GM23338 (cell line): ENCODE results near the gene ASB1.

Experiments
- EZH2 ChIP-seq: fragments of 200-600 bp; sonication (generic); IDR thresholded peaks from one replicate; pipeline ENCODE4 v1.8.0; 2017; ENCODE audit warnings: antibody characterized with exemption, mild to moderate bottlenecking, low read depth; ENCODE audit not compliant: unreplicated experiment
- EZH2phosphoT487 ChIP-seq: fragments of 200-600 bp; sonication (generic); IDR thresholded peaks from one replicate; pipeline ENCODE4 v1.8.1; 2018; ENCODE audit warnings: antibody characterized with exemption; ENCODE audit not compliant: unreplicated experiment
- JUNB ChIP-seq: IDR thresholded peaks from one replicate; pipeline ENCODE4 v1.6.1; 2016; ENCODE audit warnings: antibody characterized with exemption; ENCODE audit not compliant: unreplicated experiment
- NANOG ChIP-seq: IDR thresholded peaks from 2 replicates; pipeline ENCODE4 v1.6.1; 2016; ENCODE audit warnings: antibody characterized with exemption, borderline replicate concordance
- POLR2AphosphoS5 ChIP-seq: IDR thresholded peaks from 2 replicates; pipeline ENCODE4 v1.6.1; 2016; ENCODE audit warnings: antibody characterized with exemption, low read depth
- TF ChIP-seq, protein P1 (sequence below), 2 experiments: fragments of 200-600 bp in 1 of 2; sonication (generic) in 1 of 2; conservative IDR thresholded peaks; 2 replicates each; pipeline versions ENCODE4 v1.5.1 to v1.6.1; 2016 to 2017; ENCODE audit warnings: antibody characterized with exemption in 2 of 2, low read depth in 2 of 2, mild to moderate bottlenecking in 2 of 2, moderate library complexity in 1 of 2

DNA sequence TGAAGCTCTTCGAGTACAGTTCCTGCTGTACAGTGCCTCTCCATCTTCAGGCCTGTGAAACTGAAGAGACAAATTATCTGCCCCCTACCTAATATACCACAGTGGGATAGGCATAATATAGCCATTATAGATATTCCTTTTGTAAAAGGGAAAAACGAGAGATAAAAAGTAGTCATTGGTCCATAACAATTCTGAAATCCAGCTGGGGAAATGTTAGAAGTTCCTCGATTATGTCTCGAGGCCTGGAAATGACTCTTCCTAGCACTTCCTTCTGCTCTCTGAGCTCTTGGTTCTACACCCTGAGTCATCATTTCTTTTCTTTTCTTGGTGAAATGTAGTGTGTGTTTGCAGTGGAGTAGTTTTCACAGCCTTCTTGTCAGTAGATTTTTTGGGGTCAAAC lies 51.5 kb downstream of the ASB1 start:
- TF ChIP-seq EZH2 (no peak), NANOG (no peak), JUNB (no peak), EZH2phosphoT487 (no peak), POLR2AphosphoS5 (no peak)
- TF ChIP-seq, protein P1, sequence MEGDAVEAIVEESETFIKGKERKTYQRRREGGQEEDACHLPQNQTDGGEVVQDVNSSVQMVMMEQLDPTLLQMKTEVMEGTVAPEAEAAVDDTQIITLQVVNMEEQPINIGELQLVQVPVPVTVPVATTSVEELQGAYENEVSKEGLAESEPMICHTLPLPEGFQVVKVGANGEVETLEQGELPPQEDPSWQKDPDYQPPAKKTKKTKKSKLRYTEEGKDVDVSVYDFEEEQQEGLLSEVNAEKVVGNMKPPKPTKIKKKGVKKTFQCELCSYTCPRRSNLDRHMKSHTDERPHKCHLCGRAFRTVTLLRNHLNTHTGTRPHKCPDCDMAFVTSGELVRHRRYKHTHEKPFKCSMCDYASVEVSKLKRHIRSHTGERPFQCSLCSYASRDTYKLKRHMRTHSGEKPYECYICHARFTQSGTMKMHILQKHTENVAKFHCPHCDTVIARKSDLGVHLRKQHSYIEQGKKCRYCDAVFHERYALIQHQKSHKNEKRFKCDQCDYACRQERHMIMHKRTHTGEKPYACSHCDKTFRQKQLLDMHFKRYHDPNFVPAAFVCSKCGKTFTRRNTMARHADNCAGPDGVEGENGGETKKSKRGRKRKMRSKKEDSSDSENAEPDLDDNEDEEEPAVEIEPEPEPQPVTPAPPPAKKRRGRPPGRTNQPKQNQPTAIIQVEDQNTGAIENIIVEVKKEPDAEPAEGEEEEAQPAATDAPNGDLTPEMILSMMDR (conservative IDR thresholded peaks at IDR 0.05; ENCODE audit: low read depth in 2 of 2): no peak
